Activated CD4-positive, alpha-beta T cell treated with anti-CD3 and anti-CD28 coated beads, Interleukin-2, amount 50 U/mL, for 16 hours (primary cell): ENCODE measurements around the gene KRT4.
"Not testable (repeated sequence)": the region's sequence is repeated elsewhere in the genome, so short reads cannot be mapped to it uniquely, and the experiment has no call there.

Source experiments
- DNase-seq: peaks from one replicate; pipeline ENCODE4 v3.0.0-alpha.2; 2020

KRT4 gene

DNA sequence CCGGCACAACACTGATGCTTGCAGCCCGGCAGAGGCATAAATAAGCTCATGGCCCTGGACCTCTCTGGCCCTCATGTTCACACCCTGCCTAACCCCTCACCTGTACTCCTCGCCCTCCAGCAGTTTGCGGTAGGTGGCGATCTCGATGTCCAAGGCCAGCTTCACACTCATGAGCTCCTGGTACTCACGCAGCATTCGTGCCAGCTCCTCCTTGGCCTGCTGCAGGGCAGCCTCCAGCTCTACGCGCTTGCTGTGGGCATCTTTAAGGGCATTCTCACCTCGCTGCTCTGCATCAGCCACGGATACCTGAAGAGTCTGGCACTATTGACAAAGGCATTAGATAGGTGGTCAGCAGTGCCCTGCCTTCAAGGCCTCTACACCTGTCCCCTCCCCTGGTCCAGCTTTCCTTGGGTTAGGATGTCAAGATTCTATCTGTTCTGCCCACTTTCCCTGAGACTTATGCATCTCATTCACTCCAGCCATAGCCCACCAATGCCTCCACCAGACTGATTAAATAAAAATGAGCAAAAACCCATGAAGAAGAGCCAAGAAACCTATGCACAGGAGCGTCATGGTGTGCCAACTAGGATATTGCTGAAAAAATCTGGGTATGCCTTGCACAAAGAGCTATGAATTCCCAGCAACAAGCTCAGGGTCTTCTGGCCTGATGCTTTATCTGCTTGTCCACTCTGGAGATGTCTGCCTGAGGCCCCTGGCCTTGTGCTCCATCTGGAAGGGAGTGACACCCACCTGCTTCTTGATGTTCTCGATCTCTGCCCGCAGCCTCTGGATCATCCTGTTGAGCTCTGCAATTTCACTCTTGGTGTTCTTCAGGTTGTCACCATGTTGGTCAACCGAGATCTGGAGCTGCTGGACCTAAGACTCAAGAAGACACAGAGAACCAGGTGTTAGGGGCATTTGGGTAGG is 6.1 kb downstream of the KRT4 start:
- DNase-seq: no peak

- no peak for DNase-seq
Observed at GRCh38 chr12:52806821-52807543, 6.9 kb downstream of the KRT4 start.

GRCh38 chr12:52806169-52806811 is 7.6 kb downstream of the KRT4 start:
- no peak for DNase-seq

GRCh38 chr12:52805739-52806138 is 8.2 kb downstream of the KRT4 start:
- no peak for DNase-seq

- no peak for DNase-seq
Observed at GRCh38 chr12:52805000-52805399, 8.9 kb downstream of the KRT4 start.

DNA sequence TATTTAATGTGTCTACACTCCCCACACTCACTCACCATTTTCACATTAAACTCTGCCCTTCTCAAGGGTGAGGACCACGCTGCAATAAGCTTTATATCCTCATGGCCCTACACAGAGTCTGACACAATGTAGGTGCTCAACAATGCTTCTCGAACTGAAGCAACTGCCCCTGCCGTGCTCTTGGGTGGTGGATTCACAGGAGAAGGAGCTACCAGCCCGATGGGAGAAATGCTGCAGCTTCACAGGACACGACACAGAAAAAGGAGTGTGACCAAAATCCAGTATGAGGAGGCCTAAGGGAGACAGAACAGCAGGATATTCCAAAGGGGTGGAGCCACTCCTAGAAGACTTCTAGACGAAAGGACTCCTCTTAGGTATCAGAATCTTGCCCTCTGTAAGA is 11.5 kb downstream of the KRT4 start:
- DNase-seq: no peak

- DNase-seq: no peak
Observed at GRCh38 chr12:52801773-52802172, 12.1 kb downstream of the KRT4 start.

DNA sequence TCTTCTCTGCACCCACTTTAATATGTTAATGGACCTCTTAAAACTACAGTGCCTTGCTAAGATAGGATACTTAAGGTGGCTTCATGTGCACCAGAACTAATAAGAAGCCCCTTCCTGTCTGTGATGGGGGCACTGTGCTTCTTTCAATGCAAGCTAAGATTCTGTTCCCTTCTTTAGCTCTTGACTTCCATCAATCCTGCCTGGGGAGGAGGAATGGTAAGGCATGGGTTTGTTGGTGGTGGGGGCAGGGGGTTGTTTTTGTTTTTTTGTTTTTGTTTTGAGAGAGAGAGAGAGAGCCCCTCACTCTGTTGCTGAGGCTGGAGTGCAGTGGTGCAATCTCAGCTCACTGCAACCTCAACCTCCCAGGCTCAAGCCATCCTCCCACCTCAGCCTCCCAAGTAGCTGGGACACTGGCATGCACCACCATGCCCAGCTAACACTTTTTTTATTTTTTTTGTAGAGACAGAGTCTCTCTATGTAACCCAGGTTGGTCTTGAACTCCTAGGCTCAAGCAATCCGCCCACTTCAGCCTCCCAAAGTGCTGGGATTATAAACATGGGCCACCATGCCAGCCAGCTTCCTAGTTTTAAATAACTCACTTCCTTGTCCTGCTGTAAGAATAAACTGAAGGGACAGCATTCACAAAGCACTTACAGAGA is 13.5 kb downstream of the KRT4 start:
- no peak for DNase-seq

DNA sequence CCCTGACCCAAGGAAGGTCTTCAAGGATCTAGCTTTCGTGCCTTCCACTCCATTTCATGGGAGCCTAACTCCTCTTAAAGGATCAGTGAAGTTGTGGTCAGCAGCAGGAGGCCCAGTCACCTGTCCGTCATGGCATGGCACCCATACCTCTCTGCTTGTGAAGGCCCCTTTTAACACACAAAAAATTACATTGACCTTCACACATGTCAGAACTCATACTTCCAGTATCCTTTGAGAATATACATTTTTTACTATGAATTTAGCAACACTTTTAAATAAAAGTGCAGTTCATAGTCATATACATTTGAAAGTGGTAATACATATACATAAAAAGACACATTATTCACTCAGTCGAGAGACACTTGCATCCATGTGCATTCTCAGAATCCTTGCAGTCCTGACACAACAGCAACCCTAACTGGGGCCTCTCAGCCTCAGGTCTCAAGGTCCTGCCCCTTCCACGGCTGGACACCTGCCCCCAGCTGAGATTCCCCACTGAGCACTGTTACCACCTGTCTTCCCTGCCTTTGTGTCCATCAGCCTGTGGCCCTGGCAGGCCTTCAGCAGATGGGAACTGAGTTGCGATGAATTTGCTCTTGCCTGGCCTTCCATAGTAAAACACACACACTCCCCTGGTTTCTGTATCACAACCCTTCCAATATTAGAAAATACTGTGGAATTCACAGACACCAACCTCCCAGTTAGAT is 14.3 kb downstream of the KRT4 start:
- DNase-seq: no peak

DNA sequence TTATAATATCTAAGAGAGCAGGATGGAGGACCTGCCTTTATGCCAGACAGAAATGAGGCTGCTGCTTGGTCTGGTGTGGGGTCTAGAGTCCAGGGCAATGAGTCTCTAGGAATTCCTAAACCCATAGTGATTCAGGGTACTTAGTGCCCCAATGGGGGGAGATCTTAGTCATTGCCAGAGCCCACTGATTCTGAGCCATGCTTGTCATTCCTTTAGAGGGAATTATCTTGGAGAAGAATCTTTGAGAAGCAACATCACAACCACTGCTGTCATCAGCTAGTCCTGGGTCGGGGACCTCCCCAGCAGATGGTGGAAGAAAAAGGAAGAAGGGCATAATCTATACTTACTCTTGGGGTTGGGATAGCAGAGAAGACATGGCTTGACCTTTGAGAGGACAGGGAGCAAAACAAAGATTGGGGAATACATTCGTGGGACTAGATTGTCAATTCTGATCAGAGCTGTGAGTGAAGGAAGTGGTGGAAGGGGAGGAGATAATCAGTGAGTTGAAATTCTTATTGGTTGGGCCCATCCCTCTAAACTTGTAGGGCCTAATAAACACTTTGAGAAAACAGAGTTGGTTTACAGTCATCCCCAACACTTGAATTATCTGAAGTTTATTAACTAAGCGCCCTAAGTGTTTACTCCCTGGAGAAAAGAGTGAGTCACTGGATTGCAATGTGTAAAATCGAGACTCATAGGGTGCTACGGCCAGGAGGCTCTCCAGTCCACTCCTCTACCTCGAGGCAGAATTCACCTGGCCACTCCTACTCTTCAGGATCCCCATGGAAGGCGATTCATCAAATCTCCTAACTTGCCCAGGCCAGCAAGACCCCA is 15.0 kb downstream of the KRT4 start:
- DNase-seq: no peak

DNA sequence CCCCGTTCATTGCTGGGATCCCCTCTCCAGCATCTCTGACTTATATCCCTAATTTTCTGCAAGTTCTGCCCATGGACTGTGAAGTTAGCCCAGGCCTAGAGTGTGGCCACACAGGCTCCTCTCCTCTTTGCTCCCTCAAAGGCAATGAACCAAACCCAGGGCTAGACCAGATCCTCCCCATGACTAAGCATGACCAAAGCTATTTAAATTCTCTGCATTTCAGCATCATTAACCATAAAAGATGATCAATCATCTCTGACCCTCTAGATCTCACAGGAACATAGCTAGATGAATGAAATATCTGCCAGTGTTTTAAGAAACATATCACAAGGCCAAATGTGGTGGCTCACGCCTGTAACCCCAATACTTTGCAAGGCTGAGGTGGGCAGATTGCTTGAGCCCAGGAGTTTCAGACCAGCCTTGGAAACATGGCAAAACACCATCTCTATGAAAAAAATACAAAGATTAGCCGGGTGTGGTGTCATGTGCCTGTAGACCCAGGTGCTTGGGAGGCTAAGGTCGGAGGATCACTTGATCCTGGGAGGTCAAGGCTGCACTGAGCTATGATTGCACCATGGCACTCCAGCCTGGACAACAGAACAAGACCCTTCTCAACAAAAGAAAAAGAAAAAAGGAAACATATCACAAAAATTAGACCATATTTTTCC is 15.8 kb downstream of the KRT4 start:
- no peak for DNase-seq

DNA sequence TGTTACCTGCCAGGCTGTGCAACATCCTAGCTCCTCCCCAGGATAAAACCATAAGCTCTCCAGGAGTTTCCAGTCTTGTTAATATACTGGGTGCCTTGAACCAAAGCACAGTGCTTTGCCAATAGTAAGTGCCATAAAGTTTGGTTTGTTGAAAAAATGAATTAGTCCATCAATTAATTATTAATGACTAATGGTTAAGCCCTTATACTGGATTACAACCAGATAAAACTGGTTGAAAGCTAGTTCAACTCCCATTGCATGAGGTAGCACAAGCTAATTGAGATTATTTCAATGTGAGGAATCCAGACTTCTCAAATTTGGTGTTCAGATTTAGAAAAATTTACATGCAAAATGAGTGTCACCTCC is 16.4 kb downstream of the KRT4 start:
- DNase-seq: no peak

GRCh38 chr12:52796839-52797528 is 16.9 kb downstream of the KRT4 start:
- DNase-seq: no peak

DNA sequence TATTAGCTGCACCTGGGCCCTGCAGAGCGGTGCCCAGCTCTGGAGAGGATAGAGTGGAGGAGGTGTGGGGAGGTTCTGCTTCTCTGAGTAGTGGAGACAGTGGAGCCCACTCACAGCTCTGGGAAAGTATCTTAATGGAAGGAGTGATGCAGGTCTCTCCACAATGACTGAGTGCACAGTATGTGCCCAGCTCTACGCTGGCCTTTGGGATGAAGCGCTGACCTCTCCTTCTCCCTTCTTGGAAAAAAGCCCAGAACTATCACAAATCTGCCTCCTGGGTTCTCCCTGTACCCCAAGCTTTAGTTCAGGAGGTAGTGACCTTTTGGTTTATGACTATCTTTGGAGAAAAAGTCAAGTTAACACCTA is 17.5 kb downstream of the KRT4 start:
- no peak for DNase-seq

DNA sequence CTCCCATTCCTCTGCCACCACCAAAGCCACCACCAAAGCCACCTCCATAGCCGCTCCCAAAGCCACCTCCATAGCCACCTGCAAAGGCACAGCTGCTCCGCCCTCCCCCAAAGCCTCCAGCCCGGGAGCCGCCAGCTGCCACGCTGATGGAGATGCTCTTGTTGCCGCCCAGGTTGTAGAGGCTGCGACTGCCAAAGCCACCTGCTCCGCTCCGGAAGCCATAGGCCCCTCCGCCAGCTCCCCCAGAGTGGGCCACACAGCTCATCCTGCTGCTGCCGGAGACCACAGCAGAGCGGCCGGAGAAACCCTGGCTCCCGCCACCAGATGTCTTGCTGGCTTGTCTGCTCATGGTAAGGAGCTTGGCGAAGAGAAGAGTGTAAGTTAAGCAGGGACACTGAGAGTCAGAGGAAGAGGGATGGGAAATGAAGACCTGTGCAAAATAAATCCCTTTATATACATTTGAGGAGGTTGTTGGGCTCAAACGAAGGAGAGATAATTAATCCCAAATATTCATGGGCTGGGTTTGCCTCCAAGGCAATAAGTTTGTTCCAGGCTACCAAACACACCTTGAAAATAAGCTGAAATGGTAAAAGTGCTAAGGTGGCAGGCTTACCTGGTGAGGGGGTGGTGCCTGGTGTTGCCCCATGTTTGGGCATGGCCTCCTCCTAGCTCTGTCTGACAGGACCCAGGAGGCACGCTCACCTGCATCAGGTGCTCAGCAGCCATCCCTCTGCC is 18.1 kb downstream of the KRT4 start, which contains the start of gene KRT3:
Gene KRT3, minus strand, starts transcription at position 424 of the 735 bp plus-strand sequence. Its CDS starts 75 bp downstream, at position 349.
- no peak for DNase-seq

DNA sequence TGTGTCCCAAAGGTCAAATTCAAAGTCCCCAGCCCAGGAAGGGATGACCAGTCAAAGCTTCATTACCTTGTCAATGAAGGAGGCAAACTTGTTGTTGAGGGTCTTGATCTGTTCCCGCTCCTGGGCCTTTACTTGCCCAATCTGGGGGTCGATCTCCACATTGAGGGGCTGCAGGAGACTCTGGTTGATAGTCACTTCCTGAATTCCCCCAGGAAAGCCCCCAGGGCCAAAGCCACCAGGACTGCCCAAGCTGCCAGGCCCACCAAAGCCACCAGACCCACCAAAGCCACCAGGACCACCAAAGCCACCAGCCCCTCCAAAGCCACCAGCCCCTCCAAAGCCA is 18.6 kb downstream of the KRT4 start:
- not testable (repeated sequence) for DNase-seq

GRCh38 chr12:52794479-52795331 is 19.2 kb downstream of the KRT4 start:
- DNase-seq: no peak

GRCh38 chr12:52792185-52793029 is 21.5 kb downstream of the KRT4 start:
- no peak for DNase-seq
